GM21737 (cell line): ENCODE data around the gene ARHGAP42.

ENCODE experiments used
- ATAC-seq: cut with Tn5 transposase; IDR thresholded peaks from one replicate; pipeline ENCODE4 v1.9.1; 2021; ENCODE audit warnings: mild to moderate bottlenecking, moderate library complexity; ENCODE audit not compliant: unreplicated experiment

The ARHGAP42 gene

GRCh38 chr11:100794446-100794845, 107.4 kb downstream of the ARHGAP42 start:
- no peak for ATAC-seq

- no peak for ATAC-seq
Measured at GRCh38 chr11:100799445-100799844, 112.4 kb downstream of the ARHGAP42 start.

GRCh38 chr11:100800202-100800601, 113.1 kb downstream of the ARHGAP42 start:
- ATAC-seq = no peak

- no peak for ATAC-seq
Measured at GRCh38 chr11:100801225-100801999, 114.3 kb downstream of the ARHGAP42 start.

GRCh38 chr11:100805506-100806199, 118.6 kb downstream of the ARHGAP42 start:
- no peak for ATAC-seq

GRCh38 chr11:100806296-100806695, 119.2 kb downstream of the ARHGAP42 start:
- ATAC-seq = no peak

- no peak for ATAC-seq
Measured at GRCh38 chr11:100808904-100809491, 121.9 kb downstream of the ARHGAP42 start.

GRCh38 chr11:100810146-100810545, 123.1 kb downstream of the ARHGAP42 start:
- no peak for ATAC-seq

- no peak for ATAC-seq
Measured at GRCh38 chr11:100810666-100811065, 123.6 kb downstream of the ARHGAP42 start.

GRCh38 chr11:100812517-100812916, 125.4 kb downstream of the ARHGAP42 start:
- no peak for ATAC-seq

GRCh38 chr11:100815787-100816330, 128.8 kb downstream of the ARHGAP42 start:
- no peak for ATAC-seq

- no peak for ATAC-seq
Measured at GRCh38 chr11:100816823-100817222, 129.7 kb downstream of the ARHGAP42 start.

- no peak for ATAC-seq
Measured at GRCh38 chr11:100817620-100818019, 130.5 kb downstream of the ARHGAP42 start.

- ATAC-seq = no peak
Measured at GRCh38 chr11:100820621-100821020, 133.5 kb downstream of the ARHGAP42 start.

GRCh38 chr11:100821198-100821597, 134.1 kb downstream of the ARHGAP42 start:
- no peak for ATAC-seq

GRCh38 chr11:100823360-100823759, 136.3 kb downstream of the ARHGAP42 start:
- no peak for ATAC-seq

GRCh38 chr11:100824041-100824809, 137.1 kb downstream of the ARHGAP42 start:
- ATAC-seq = no peak

- no peak for ATAC-seq
Measured at GRCh38 chr11:100825626-100826025, 138.5 kb downstream of the ARHGAP42 start.

GRCh38 chr11:100827934-100828661, 141.0 kb downstream of the ARHGAP42 start:
- ATAC-seq = peak; percentile 59

GRCh38 chr11:100830274-100830673, 143.2 kb downstream of the ARHGAP42 start:
- ATAC-seq = no peak
